Pancreas (tissue), 10 donors: ENCODE measurements around the gene INSC. TPM values are rescaled to one million over a fixed set of nuclear protein-coding genes. Genes with fewer than 3 reads are reported as not detected.
A peak's percentile ranks its signal among the peaks of the same experiment; 100 is the strongest.

Experiments
- ATAC-seq, 4 donors: fragments of 200-7000 bp; cut with Tn5 transposase; one replicate each; pipeline versions ENCODE4 v1.8.0 to v1.9.1; 2020; ENCODE audit warnings: mild to moderate bottlenecking in 4 of 4, moderate library complexity in 4 of 4
- DNase-seq, 6 donors: peaks; one replicate each; pipeline ENCODE4 v3.0.0-alpha.2; 2020
- FAIRE-seq: peaks from 2 replicates; lab custom pipeline; 2012; peaks lifted over from hg19 to GRCh38; lab: Jason Lieb, UNC
- H3K27ac ChIP-seq, 4 donors: fragments of 200-600 bp; sonication (generic); 1 replicate in 3 of 4; 2 replicates in 1 of 4; pipeline versions ENCODE4 v1.5.0 to v1.8.0; 2020
- H3K27me3 ChIP-seq, 4 donors: fragments of 200-600 bp; one replicate each; pipeline ENCODE4 v1.8.0; 2021
- H3K36me3 ChIP-seq, 3 donors: fragments of 200-600 bp; sonication (generic) in 1 of 3; one replicate each; pipeline versions ENCODE4 v1.5.0 to v1.8.0; 2020 to 2021
- H3K4me1 ChIP-seq, 3 donors: fragments of 200-600 bp; one replicate each; pipeline ENCODE4 v1.8.0; 2021
- H3K4me3 ChIP-seq, 4 donors: fragments of 200-600 bp; sonication (generic) in 2 of 4; one replicate each; pipeline versions ENCODE4 v1.5.0 to v1.8.0; 2020 to 2021
- H3K9me3 ChIP-seq, 4 donors: fragments of 200-600 bp; one replicate each; pipeline ENCODE4 v1.8.0; 2021
- WGBS, 2 donors: extraction: QIAGEN DNeasy Blood & Tissue Kit; methylation state at CpG; one replicate each; pipeline ENCODE4 v1.1.7; 2013; 5-methylcytosine and 5-hydroxymethylcytosine counted together
- intact Hi-C, 3 donors: fragments of 100-400 bp; cut with DNase I; formaldehyde crosslinking; loops; one replicate each; pipeline versions ENCODE4 v1.11.1 to v1.14.2; 2022
- polyA plus RNA-seq, 2 donors: library from polyadenylated mRNA; stranded (reverse); fragments of 200-250 nt; gene quantifications; one replicate each; pipeline ENCODE4 v1.2.3, GENCODE V29; 2013
- total RNA-seq, 6 donors: library from RNA; stranded (reverse); fragmentation: NEBNext Ultra II Directional in 4 of 6; extraction: Animal tissue kit (Norgen Biotek cat#: 25700) in 4 of 6; gene quantifications; one replicate each; pipeline versions ENCODE4 v1.2.1 to v1.2.4, GENCODE V29; 2021 to 2023
- TF ChIP-seq, protein P1 (sequence below), 4 donors: fragments of 200-600 bp; sonication (generic) in 3 of 4; IDR thresholded peaks; one replicate each; pipeline versions ENCODE4 v1.5.0 to v1.8.0; 2021; ENCODE audit warnings: antibody characterized with exemption in 4 of 4
- donor health status: healthy with polysubstance abuse.
- donor health status: DM: no; HTN: no; CAD: no; lungs with moderate emphysema.
- donor health status: DM: no; HTN: no; CAD: no.
- donor health status: control.
- donor health status: control.
- donor health status: Bipolar disorder and iron deficiency.
- donor health status: DM: yes; HTN: yes; CAD: no.
- donor health status: DM: no; HTN: no; CAD: no.
- donor health status: DM: no; HTN: no; CAD: no.
- donor health status: DM: yes; HTN: yes; CAD: no.

Gene INSC
- total and polyA plus RNA-seq, 8 donors: 0.50 to 1.6 (median 0.57) TPM

- H3K9me3 ChIP-seq: no peaks in the 10 kb centered on the region
- FAIRE-seq (peak; percentile 39), ATAC-seq (peak; percentile 84 to 99 (median 98)), DNase-seq (peak; percentile 36 to 82 (median 67))
- no peak overlapping the region for H3K27ac ChIP-seq
- H3K4me3 ChIP-seq: no peak overlapping the region
- 22 to 25% methylated on average over 8 of the region's 8 CpGs for WGBS, 2 donors
- H3K36me3 ChIP-seq: no peaks in the 10 kb centered on the region
- no peaks in the 10 kb centered on the region for H3K4me1 ChIP-seq
- intact Hi-C loops: loop anchor here in 2 of 3 donors (2.0 to 5.0 kb wide), 2 partner anchors 106 to 110 kb away; no protein-coding TSS in a partner anchor
- no peaks in the 10 kb centered on the region for H3K27me3 ChIP-seq
- TF ChIP-seq, protein P1, sequence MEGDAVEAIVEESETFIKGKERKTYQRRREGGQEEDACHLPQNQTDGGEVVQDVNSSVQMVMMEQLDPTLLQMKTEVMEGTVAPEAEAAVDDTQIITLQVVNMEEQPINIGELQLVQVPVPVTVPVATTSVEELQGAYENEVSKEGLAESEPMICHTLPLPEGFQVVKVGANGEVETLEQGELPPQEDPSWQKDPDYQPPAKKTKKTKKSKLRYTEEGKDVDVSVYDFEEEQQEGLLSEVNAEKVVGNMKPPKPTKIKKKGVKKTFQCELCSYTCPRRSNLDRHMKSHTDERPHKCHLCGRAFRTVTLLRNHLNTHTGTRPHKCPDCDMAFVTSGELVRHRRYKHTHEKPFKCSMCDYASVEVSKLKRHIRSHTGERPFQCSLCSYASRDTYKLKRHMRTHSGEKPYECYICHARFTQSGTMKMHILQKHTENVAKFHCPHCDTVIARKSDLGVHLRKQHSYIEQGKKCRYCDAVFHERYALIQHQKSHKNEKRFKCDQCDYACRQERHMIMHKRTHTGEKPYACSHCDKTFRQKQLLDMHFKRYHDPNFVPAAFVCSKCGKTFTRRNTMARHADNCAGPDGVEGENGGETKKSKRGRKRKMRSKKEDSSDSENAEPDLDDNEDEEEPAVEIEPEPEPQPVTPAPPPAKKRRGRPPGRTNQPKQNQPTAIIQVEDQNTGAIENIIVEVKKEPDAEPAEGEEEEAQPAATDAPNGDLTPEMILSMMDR (IDR thresholded peaks at IDR 0.05): peak; percentile 75 to 94 (median 88)
Observed at GRCh38 chr11:15101072-15101709, 13.5 kb upstream of the INSC start.

DNA sequence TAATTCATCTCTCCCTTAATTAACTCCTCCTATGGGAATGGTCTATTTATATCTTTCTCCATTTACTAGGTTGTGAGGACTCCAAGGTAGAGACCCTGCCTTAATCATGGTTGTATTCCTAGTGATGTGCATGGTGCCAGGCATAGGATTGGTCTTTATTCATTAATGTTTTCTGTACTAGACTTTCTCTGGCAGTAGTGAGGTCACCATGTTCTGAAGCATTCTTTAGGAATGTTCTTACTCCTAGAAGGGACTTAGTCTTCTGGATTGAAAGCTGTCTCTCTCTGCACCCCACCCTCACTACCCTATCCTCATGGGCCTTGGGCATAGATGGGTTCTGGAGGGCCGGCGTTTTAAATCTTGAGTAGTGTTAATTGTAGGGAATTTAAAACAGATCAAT, 10.6 kb upstream of the INSC start:
- no peaks in the 10 kb centered on the region for H3K36me3 ChIP-seq
- H3K9me3 ChIP-seq: no peaks in the 10 kb centered on the region
- ATAC-seq: no peak
- H3K27me3 ChIP-seq: no peaks in the 10 kb centered on the region
- FAIRE-seq: no peak
- no peak overlapping the region for H3K4me3 ChIP-seq
- WGBS, 2 donors: 95 to 96% methylated on average over 2 of the region's 2 CpGs
- TF ChIP-seq, protein P1 (IDR thresholded peaks at IDR 0.05): no peak
- H3K4me1 ChIP-seq: no peaks in the 10 kb centered on the region
- DNase-seq: no peak
- intact Hi-C loops: loop anchor here in 1 of 3 donors (5.0 kb wide), 1 partner anchor 103 kb away; no protein-coding TSS in a partner anchor
- H3K27ac ChIP-seq: no peak overlapping the region

DNA sequence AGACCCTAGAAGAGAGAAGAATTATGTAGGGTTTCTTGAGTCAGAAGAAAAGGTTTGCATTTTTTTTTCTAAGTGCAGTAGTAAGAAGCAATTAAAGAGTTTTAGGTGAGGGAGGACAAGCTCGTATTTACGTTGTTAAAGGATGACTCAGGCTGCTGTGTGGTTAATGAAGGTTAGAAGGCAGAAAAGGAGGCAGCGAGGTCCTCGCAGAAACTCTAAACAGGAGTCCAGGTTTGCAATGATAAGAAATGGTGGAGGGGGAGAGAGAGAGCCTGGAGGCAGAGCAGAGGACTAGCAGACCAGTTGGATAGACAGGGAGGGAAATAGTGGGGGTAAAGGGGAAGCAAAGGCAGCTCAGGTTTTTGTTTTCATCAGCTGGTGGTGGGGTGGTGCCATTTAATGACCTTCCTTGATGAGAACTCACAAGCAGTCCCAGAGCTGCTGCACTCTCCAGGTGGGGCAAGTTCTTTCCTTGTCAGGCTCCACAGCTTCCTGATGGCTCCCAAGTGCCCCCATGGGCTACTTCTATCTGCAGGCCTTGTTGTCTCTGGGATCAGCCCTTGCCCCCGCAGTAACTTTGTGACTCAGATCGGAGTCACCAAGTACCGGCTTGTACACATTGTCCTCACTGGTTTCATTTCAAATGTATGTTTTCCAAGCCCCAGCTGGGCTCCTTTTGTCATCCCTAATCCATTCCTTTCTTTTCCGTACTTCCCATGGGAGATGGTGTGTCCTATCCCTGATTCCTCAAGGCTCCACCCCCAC, 8.3 kb upstream of the INSC start:
- intact Hi-C loops: no loop called here
- Histone ChIP-seq H3K4me3 (no peak overlapping the region), H3K27ac (no peak overlapping the region), H3K36me3 (no peaks in the 10 kb centered on the region), H3K27me3 (no peaks in the 10 kb centered on the region), H3K4me1 (no peaks in the 10 kb centered on the region), H3K9me3 (no peaks in the 10 kb centered on the region)
- TF ChIP-seq, protein P1 (IDR thresholded peaks at IDR 0.05): no peak
- WGBS, 2 donors: 88 to 91% methylated on average over 8 of the region's 8 CpGs
- FAIRE-seq: no peak
- no peak for DNase-seq
- no peak for ATAC-seq

- no peaks in the 10 kb centered on the region for H3K9me3 ChIP-seq
- no peak overlapping the region for H3K27ac ChIP-seq
- no peak overlapping the region for H3K4me3 ChIP-seq
- intact Hi-C loops: no loop called here
- FAIRE-seq (no peak), DNase-seq (no peak), ATAC-seq (no peak)
- no peaks in the 10 kb centered on the region for H3K36me3 ChIP-seq
- TF ChIP-seq, protein P1 (IDR thresholded peaks at IDR 0.05): no peak
- 57 to 59% methylated on average over 4 of the region's 4 CpGs for WGBS, 2 donors
- H3K27me3 ChIP-seq: no peaks in the 10 kb centered on the region
- no peaks in the 10 kb centered on the region for H3K4me1 ChIP-seq
Observed at GRCh38 chr11:15107730-15108515, 6.8 kb upstream of the INSC start.
